ENCODE data around the gene CASP2. TPM values are rescaled to one million over a fixed set of nuclear protein-coding genes. Genes with fewer than 3 reads are reported as not detected.

CASP2 gene
- polyA plus RNA-seq, 1 donor (not counting 4 experiments of a cell fraction or from before 2014, with no cell fraction given), result 12.8 TPM

DNA sequence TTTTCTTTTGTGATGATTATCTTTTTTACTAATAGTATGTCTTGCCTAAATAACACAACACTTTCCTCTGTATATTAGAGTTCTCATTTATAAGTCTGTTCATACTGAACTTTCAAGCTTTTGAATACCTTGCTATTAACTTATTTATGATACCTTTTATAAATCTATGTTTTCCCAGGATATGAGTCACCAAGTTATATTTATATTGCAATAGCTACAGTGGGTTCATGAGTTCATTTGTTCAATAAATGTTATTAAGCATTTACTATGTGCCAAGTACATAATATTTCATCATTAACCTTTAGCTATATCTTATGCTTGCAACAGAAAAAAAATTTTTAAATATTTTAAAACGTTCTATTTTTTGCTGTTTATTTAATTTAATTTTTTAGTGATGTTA is 46.1 kb downstream of the CASP2 start:
- H3K4me1 ChIP-seq (ENCODE audit: control insufficient read depth, extremely low read depth, insufficient read depth, low read length), result peaks cover 14% of the 10 kb centered on the region
- H4K20me1 ChIP-seq (ENCODE audit: control insufficient read depth, extremely low read depth, insufficient read depth, low read length), result no peaks in the 10 kb centered on the region
- H3K4me3 ChIP-seq (ENCODE audit: control insufficient read depth in 2 of 3, extremely low read depth in 1 of 3, insufficient read depth in 2 of 3, low read depth in 1 of 3, low read length in 3 of 3), result no peak overlapping the region
- no peaks in the 10 kb centered on the region for H3K79me2 ChIP-seq (ENCODE audit: control insufficient read depth, insufficient read depth, low read length)
- TF ChIP-seq, protein P1, sequence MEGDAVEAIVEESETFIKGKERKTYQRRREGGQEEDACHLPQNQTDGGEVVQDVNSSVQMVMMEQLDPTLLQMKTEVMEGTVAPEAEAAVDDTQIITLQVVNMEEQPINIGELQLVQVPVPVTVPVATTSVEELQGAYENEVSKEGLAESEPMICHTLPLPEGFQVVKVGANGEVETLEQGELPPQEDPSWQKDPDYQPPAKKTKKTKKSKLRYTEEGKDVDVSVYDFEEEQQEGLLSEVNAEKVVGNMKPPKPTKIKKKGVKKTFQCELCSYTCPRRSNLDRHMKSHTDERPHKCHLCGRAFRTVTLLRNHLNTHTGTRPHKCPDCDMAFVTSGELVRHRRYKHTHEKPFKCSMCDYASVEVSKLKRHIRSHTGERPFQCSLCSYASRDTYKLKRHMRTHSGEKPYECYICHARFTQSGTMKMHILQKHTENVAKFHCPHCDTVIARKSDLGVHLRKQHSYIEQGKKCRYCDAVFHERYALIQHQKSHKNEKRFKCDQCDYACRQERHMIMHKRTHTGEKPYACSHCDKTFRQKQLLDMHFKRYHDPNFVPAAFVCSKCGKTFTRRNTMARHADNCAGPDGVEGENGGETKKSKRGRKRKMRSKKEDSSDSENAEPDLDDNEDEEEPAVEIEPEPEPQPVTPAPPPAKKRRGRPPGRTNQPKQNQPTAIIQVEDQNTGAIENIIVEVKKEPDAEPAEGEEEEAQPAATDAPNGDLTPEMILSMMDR (optimal IDR thresholded peaks at IDR 0.05 in 1 of 3, IDR thresholded peaks at IDR 0.05 in 1 of 3, conservative IDR thresholded peaks at IDR 0.05 in 1 of 3; ENCODE audit: extremely low read depth in 1 of 3, insufficient read depth in 2 of 3, low read length in 3 of 3), result no peak
- TF ChIP-seq EZH2 (IDR thresholded peaks at IDR 0.05; ENCODE audit: low read length), result no peak
- dilution Hi-C loops (cut with MboI; ENCODE audit: extremely low pct_ligation_motif_present, low sequenced_read_pairs), result no loop called here
- H3K4me2 ChIP-seq (ENCODE audit: control insufficient read depth, extremely low read depth, insufficient read depth, low read depth, low read length), result no peak overlapping the region
- peaks cover 3% of the 10 kb centered on the region for H3K9me1 ChIP-seq (ENCODE audit: control insufficient read depth, extremely low read depth, insufficient read depth, low read length)
- no peak overlapping the region for H3K27ac ChIP-seq (ENCODE audit: control insufficient read depth, insufficient read depth, low read length)
- no peak overlapping the region for H2AFZ ChIP-seq (ENCODE audit: control insufficient read depth, low read length)
- no peaks in the 10 kb centered on the region for H3K27me3 ChIP-seq (ENCODE audit: control insufficient read depth, extremely low read depth, insufficient read depth, low read length)
- no peak overlapping the region for H3K9ac ChIP-seq (ENCODE audit: control insufficient read depth, extremely low read depth, insufficient read depth, low read length)
- FAIRE-seq, result no peak
- DNase-seq (ENCODE audit: low read depth, low spot score), result no peak
- no peaks in the 10 kb centered on the region for H3K36me3 ChIP-seq (ENCODE audit: control insufficient read depth in 2 of 2, extremely low read depth in 1 of 2, insufficient read depth in 2 of 2, low read length in 2 of 2)
- no peaks in the 10 kb centered on the region for H3K9me3 ChIP-seq (ENCODE audit: control insufficient read depth, low read depth, low read length)

DNA sequence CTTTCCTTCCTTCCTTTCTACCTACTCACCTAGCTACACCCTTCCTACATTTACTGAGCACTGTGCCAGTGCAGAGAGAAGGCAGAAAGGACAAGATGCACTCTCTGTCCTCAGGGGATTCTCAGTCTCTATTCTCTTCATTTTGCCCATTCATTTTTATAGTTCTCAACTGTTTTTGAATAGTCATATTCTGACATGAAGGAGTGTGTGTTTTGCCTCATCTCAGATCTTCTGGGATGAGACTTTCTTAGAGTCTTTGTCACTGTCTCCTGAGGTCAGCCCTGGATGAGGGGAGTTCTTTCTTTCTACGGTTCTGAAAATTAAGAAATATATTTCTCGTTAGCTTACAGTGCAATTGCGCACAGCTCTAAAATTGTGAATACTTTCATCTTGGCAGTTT is 49.1 kb downstream of the CASP2 start:
- dilution Hi-C loops (cut with MboI; ENCODE audit: extremely low pct_ligation_motif_present, low sequenced_read_pairs), result no loop called here
- TF ChIP-seq, protein P1 (optimal IDR thresholded peaks at IDR 0.05 in 1 of 3, IDR thresholded peaks at IDR 0.05 in 1 of 3, conservative IDR thresholded peaks at IDR 0.05 in 1 of 3; ENCODE audit: extremely low read depth in 1 of 3, insufficient read depth in 2 of 3, low read length in 3 of 3), result no peak
- no peak for TF ChIP-seq EZH2 (IDR thresholded peaks at IDR 0.05; ENCODE audit: low read length)

More for the DNA sequence above, 49.1 kb downstream of the CASP2 start:
- DNase-seq (ENCODE audit: low read depth, low spot score) (no peak), FAIRE-seq (no peak)
- Histone ChIP-seq H4K20me1 (ENCODE audit: control insufficient read depth, extremely low read depth, insufficient read depth, low read length) (no peaks in the 10 kb centered on the region), H3K4me1 (ENCODE audit: control insufficient read depth, extremely low read depth, insufficient read depth, low read length) (no peaks in the 10 kb centered on the region), H3K27me3 (ENCODE audit: control insufficient read depth, extremely low read depth, insufficient read depth, low read length) (no peaks in the 10 kb centered on the region), H3K4me2 (ENCODE audit: control insufficient read depth, extremely low read depth, insufficient read depth, low read depth, low read length) (no peak overlapping the region), H3K27ac (ENCODE audit: control insufficient read depth, insufficient read depth, low read length) (no peak overlapping the region), H3K4me3 (ENCODE audit: control insufficient read depth in 2 of 3, extremely low read depth in 1 of 3, insufficient read depth in 2 of 3, low read depth in 1 of 3, low read length in 3 of 3) (no peak overlapping the region), H2AFZ (ENCODE audit: control insufficient read depth, low read length) (no peak overlapping the region), H3K9ac (ENCODE audit: control insufficient read depth, extremely low read depth, insufficient read depth, low read length) (no peak overlapping the region), H3K9me1 (ENCODE audit: control insufficient read depth, extremely low read depth, insufficient read depth, low read length) (no peaks in the 10 kb centered on the region), H3K79me2 (ENCODE audit: control insufficient read depth, insufficient read depth, low read length) (no peaks in the 10 kb centered on the region), H3K9me3 (ENCODE audit: control insufficient read depth, low read depth, low read length) (no peaks in the 10 kb centered on the region), H3K36me3 (ENCODE audit: control insufficient read depth in 2 of 2, extremely low read depth in 1 of 2, insufficient read depth in 2 of 2, low read length in 2 of 2) (no peaks in the 10 kb centered on the region)

Measured in keratinocyte (primary cell).